ENCODE measurements around the gene PPP2R3A.

DNA sequence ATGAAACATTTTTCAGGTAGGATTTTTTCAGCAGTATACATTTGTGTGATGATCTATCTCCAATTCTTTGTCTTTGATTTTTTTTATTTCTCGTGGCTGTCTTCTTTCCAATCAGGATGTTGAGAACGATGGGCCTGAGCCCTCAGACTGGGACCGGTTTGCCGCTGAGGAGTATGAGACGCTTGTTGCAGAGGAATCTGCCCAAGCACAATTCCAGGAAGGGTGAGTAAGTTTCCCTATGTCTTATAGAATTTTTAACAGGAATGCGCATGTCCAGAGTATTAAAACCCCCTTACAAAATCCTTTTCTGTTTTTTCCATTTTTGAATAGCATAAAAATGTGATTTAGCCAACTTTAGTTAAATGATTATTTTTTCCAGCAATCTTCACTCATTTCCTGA, 140.6 kb downstream of the PPP2R3A start:
- TF ChIP-seq, protein P1, sequence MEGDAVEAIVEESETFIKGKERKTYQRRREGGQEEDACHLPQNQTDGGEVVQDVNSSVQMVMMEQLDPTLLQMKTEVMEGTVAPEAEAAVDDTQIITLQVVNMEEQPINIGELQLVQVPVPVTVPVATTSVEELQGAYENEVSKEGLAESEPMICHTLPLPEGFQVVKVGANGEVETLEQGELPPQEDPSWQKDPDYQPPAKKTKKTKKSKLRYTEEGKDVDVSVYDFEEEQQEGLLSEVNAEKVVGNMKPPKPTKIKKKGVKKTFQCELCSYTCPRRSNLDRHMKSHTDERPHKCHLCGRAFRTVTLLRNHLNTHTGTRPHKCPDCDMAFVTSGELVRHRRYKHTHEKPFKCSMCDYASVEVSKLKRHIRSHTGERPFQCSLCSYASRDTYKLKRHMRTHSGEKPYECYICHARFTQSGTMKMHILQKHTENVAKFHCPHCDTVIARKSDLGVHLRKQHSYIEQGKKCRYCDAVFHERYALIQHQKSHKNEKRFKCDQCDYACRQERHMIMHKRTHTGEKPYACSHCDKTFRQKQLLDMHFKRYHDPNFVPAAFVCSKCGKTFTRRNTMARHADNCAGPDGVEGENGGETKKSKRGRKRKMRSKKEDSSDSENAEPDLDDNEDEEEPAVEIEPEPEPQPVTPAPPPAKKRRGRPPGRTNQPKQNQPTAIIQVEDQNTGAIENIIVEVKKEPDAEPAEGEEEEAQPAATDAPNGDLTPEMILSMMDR (IDR thresholded peaks at IDR 0.05), result no peak
- TF ChIP-seq POLR2A (IDR thresholded peaks at IDR 0.05) (no peak), POLR2AphosphoS5 (IDR thresholded peaks at IDR 0.05) (no peak)

All from prostate gland (tissue), 2 donors.